ENCODE data around the gene TBC1D9.

Gene TBC1D9

DNA sequence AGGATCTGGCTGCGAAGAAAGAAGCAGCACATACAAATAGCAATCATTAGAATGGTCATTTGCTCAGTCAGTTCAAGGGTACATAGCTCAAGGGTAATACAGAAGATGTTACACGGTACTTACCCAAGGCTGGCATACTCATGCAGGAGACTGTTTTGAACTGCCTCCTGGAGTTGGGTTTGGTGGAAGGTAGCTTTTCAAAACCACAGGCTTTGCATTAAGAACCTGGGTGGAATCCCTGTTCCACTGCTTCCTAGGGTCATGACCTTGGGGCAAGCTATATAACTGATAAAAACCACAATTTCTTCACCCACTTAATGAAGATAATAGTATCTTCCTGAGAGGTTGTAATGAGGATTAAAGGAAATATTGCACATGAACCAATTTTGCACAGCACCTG lies 36.5 kb downstream of the TBC1D9 start:
- Histone ChIP-seq H3K9ac (ENCODE audit: low read depth, low read length) (no peak overlapping the region), H3K27me3 (ENCODE audit: insufficient read depth, low read length) (no peaks in the 10 kb centered on the region), H3K9me3 (ENCODE audit: insufficient read depth, low read depth, low read length) (no peaks in the 10 kb centered on the region), H3K4me1 (ENCODE audit: insufficient read depth, low read length) (peaks cover 5% of the 10 kb centered on the region), H3K36me3 (ENCODE audit: insufficient read depth, low read length) (no peaks in the 10 kb centered on the region), H3K27ac (ENCODE audit: low read depth, low read length) (no peak overlapping the region), H3K4me3 (ENCODE audit: low read length) (no peak overlapping the region)
- 98% methylated on average over 2 of the region's 2 CpGs for WGBS

DNA sequence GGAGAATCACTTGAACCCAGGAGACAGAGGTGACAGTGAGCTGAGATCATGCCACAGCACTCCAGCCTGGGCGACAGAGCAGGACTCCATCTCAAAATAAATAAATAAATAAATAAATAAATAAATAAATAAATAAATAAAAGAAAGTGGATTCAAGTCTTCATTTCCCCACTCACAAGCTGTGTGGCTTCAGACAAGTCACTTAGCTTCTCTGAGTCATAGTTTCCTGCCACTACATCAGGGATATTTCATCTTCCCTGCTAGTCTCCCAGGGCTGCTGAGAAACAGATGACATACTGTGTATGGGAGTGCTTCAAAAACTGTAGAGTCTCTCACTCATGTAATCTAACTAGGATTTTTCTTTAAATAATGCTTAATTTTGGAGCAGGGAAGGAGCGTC lies 37.2 kb downstream of the TBC1D9 start:
- 100% methylated on average over 1 of the region's 2 CpGs for WGBS
- Histone ChIP-seq H3K9ac (ENCODE audit: low read depth, low read length) (no peak overlapping the region), H3K27me3 (ENCODE audit: insufficient read depth, low read length) (no peaks in the 10 kb centered on the region), H3K4me1 (ENCODE audit: insufficient read depth, low read length) (peaks cover 5% of the 10 kb centered on the region), H3K36me3 (ENCODE audit: insufficient read depth, low read length) (no peaks in the 10 kb centered on the region), H3K9me3 (ENCODE audit: insufficient read depth, low read depth, low read length) (no peaks in the 10 kb centered on the region), H3K4me3 (ENCODE audit: low read length) (no peak overlapping the region), H3K27ac (ENCODE audit: low read depth, low read length) (no peak overlapping the region)

DNA sequence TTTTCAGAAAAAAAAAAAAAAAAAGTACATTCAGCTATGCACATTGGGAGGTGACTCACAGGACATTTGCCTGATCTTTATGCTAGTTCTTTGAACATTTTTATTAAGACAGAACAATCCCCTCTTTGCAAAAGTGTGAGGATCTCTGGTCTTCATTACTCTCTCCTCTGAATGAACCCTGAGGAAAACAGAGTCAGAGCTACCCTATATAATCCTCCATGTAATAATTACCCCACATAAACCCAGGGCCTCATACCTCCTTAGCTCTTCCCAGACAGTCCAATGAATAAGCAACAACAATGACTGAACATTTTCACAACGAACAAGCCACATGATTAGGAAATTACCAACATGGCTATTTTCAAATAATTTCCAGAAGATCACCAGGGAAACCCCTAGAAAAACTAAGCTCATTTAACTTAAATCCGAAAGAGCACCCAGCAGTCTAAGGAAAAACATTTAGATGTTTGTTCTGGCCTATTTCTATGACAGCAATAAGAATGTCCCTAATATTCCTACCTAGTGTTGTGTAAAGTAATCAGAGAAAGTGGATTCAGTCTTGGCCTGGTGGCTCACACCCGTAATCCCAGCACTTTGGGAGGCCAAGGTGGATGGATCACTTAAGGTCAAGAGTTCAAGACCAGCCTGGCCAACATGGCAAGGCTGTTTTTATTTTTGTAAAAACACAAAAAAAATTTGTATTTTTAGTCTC lies 37.8 kb downstream of the TBC1D9 start:
- H3K9ac ChIP-seq (ENCODE audit: low read depth, low read length), result no peak overlapping the region
- H3K4me1 ChIP-seq (ENCODE audit: insufficient read depth, low read length), result peaks cover 5% of the 10 kb centered on the region
- no peak overlapping the region for H3K27ac ChIP-seq (ENCODE audit: low read depth, low read length)

DNA sequence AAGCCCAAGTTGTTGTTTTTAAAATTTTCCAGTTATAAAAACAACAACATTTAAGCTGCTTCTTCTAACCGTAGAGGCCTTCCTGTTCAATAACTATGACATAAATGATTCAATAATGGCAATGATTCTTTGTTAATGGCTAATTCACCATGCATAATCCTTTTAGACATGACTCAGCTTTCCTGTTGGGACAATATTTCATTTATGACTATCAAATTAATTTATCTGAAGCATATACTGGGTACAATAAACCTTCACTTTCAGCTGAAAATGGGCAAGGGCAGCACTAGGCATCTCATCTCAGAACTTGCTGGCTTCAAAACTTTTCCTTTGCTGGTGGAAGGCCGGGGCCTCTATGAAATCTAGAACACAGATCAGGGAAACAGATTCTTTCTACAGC lies 38.9 kb downstream of the TBC1D9 start:
- H3K27ac ChIP-seq (ENCODE audit: low read depth, low read length), result no peak overlapping the region
- peaks cover 5% of the 10 kb centered on the region for H3K4me1 ChIP-seq (ENCODE audit: insufficient read depth, low read length)
- 94% methylated on average over 1 of the region's 2 CpGs for WGBS
- H3K9ac ChIP-seq (ENCODE audit: low read depth, low read length), result no peak overlapping the region
- H3K27me3 ChIP-seq (ENCODE audit: insufficient read depth, low read length), result no peaks in the 10 kb centered on the region
- H3K4me3 ChIP-seq (ENCODE audit: low read length), result no peak overlapping the region
- H3K9me3 ChIP-seq (ENCODE audit: insufficient read depth, low read depth, low read length), result no peaks in the 10 kb centered on the region
- no peaks in the 10 kb centered on the region for H3K36me3 ChIP-seq (ENCODE audit: insufficient read depth, low read length)

More for the DNA sequence above, 37.8 kb downstream of the TBC1D9 start:
- Histone ChIP-seq H3K9me3 (ENCODE audit: insufficient read depth, low read depth, low read length) (no peaks in the 10 kb centered on the region), H3K4me3 (ENCODE audit: low read length) (no peak overlapping the region), H3K36me3 (ENCODE audit: insufficient read depth, low read length) (no peaks in the 10 kb centered on the region), H3K27me3 (ENCODE audit: insufficient read depth, low read length) (no peaks in the 10 kb centered on the region)
- WGBS, result 90% methylated on average over 3 of the region's 3 CpGs

DNA sequence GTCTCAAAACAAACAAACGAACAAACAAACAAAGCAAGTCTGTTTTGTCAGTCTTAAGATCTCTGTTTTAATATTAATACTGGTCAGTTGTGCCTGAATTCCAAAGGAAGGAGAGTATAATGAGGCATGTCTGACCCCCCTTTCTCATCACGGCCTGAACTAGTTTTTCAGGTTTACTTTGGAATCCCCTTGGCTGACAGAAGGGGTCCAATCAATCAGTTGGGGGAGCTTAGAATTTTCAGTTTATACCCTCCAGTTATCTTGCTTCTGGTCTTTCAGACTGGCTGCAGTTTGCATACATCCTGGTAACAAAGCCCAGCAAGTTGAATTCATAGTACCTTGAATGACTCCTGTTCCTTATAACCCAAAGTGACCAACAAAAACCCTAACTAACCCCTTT lies 41.1 kb downstream of the TBC1D9 start:
- no peaks in the 10 kb centered on the region for H3K9me3 ChIP-seq (ENCODE audit: insufficient read depth, low read depth, low read length)
- H3K27me3 ChIP-seq (ENCODE audit: insufficient read depth, low read length), result no peaks in the 10 kb centered on the region
- H3K36me3 ChIP-seq (ENCODE audit: insufficient read depth, low read length), result no peaks in the 10 kb centered on the region
- H3K4me1 ChIP-seq (ENCODE audit: insufficient read depth, low read length), result peaks cover 5% of the 10 kb centered on the region
- no peak overlapping the region for H3K4me3 ChIP-seq (ENCODE audit: low read length)
- H3K9ac ChIP-seq (ENCODE audit: low read depth, low read length), result no peak overlapping the region
- 91% methylated on average over 2 of the region's 2 CpGs for WGBS
- no peak overlapping the region for H3K27ac ChIP-seq (ENCODE audit: low read depth, low read length)

DNA sequence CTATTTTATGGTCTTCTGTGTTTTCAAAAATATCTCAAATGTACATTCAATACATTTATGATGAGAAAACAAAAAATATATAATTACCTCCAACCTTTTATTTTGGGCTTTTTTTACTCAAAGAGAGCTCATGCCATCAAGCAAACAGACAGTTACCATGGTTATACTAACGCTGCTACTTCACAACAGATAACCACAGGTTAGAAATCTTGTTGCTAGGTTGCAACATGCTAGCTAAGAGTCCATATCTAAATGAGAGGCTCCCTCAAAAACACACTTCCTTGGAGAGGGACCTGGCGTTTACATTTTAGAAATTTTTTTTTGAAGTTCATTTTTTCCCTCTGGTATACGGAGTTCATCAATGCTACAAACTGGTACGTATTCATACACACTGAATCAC lies 44.3 kb downstream of the TBC1D9 start:
- no peak overlapping the region for H3K27ac ChIP-seq (ENCODE audit: low read depth, low read length)
- no peaks in the 10 kb centered on the region for H3K27me3 ChIP-seq (ENCODE audit: insufficient read depth, low read length)
- no peaks in the 10 kb centered on the region for H3K36me3 ChIP-seq (ENCODE audit: insufficient read depth, low read length)
- no peaks in the 10 kb centered on the region for H3K9me3 ChIP-seq (ENCODE audit: insufficient read depth, low read depth, low read length)
- H3K9ac ChIP-seq (ENCODE audit: low read depth, low read length), result no peak overlapping the region
- H3K4me1 ChIP-seq (ENCODE audit: insufficient read depth, low read length), result peaks cover 5% of the 10 kb centered on the region
- WGBS, result 93% methylated on average over 4 of the region's 4 CpGs
- no peak overlapping the region for H3K4me3 ChIP-seq (ENCODE audit: low read length)

DNA sequence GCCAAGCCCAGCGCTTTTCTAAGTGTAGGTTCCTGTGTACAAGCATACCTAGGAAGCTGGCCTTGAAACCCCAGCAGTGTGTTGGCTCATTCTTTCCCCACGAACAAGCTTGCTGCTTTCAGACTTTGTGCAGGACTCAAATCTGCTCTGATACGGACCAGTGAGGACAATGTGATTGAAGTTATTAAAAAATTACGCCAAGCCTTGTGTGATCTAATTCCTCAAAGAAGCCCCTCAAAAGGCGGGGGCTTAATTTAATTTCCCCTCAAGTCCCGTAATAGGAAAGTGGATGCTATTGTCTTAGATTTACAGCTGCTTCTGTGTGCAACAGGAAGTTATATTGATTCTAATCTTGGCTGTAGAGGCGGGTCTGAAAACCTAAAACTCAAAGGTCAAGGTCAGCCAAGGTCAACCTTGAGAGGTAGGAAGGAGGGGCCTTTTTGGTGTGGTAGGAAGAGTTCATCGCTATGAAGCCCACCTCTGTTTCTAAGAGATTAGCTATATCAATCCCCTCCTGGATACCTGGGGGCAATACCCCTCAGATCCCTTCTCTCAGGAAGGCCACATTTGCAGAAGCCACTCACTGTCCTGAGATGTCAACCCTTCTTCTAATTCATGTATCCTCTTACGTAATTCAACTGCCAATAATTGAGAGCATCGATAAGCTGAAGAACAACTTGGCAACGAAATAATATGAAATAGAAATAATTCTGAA lies 45.1 kb downstream of the TBC1D9 start:
- 91% methylated on average over 9 of the region's 11 CpGs for WGBS
- H3K4me1 ChIP-seq (ENCODE audit: insufficient read depth, low read length), result peaks cover 5% of the 10 kb centered on the region
- no peaks in the 10 kb centered on the region for H3K36me3 ChIP-seq (ENCODE audit: insufficient read depth, low read length)
- no peaks in the 10 kb centered on the region for H3K9me3 ChIP-seq (ENCODE audit: insufficient read depth, low read depth, low read length)
- no peaks in the 10 kb centered on the region for H3K27me3 ChIP-seq (ENCODE audit: insufficient read depth, low read length)
- H3K9ac ChIP-seq (ENCODE audit: low read depth, low read length), result no peak overlapping the region
- H3K27ac ChIP-seq (ENCODE audit: low read depth, low read length), result no peak overlapping the region
- H3K4me3 ChIP-seq (ENCODE audit: low read length), result no peak overlapping the region

DNA sequence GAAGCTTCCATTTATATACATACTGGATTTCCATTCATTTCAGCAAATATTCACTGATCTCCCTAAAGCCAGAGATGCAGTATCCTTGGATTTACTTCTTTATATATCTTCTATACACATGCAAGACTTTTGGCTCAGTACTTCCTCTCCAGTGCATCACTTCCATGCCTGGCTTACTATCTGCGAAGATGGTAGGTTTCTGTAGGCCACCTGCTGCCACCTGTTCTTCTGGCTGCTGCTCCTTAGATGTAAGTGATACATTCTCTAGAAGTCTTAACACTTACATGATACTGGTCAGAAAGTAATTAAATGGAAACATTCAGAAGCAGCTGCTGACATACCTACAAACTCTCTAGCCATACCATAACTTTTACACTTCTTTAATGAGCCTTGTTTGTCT lies 48.9 kb downstream of the TBC1D9 start:
- H3K27me3 ChIP-seq (ENCODE audit: insufficient read depth, low read length), result no peaks in the 10 kb centered on the region
- no peak overlapping the region for H3K9ac ChIP-seq (ENCODE audit: low read depth, low read length)
- no peak overlapping the region for H3K27ac ChIP-seq (ENCODE audit: low read depth, low read length)
- H3K9me3 ChIP-seq (ENCODE audit: insufficient read depth, low read depth, low read length), result no peaks in the 10 kb centered on the region
- no peak overlapping the region for H3K4me3 ChIP-seq (ENCODE audit: low read length)
- H3K4me1 ChIP-seq (ENCODE audit: insufficient read depth, low read length), result no peaks in the 10 kb centered on the region; the same call in 1 of the 2 replicates
- H3K36me3 ChIP-seq (ENCODE audit: insufficient read depth, low read length), result no peaks in the 10 kb centered on the region
- WGBS, result 100% methylated on average over 1 of the region's 1 CpG

DNA sequence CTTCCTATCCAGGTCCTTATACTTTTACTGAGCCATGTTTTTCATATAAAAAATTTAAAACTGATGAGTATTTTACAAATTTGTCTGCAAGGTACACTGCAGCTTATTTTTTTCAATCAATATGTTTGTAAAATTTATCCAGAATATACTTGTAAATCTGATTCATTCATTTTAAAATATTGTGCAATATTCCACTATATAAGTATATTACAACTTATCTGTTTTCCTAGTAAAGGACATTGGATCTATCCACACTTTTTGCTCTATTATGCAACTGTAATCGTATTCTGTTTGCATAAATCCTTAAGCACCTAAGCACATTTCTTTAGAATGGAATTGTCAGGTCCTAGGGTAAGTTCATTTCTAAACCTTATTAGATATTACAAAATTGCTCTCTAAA lies 49.5 kb downstream of the TBC1D9 start:
- H3K9ac ChIP-seq (ENCODE audit: low read depth, low read length), result no peak overlapping the region
- no peak overlapping the region for H3K4me3 ChIP-seq (ENCODE audit: low read length)
- H3K27me3 ChIP-seq (ENCODE audit: insufficient read depth, low read length), result no peaks in the 10 kb centered on the region
- H3K27ac ChIP-seq (ENCODE audit: low read depth, low read length), result no peak overlapping the region
- no peaks in the 10 kb centered on the region for H3K36me3 ChIP-seq (ENCODE audit: insufficient read depth, low read length)
- no peaks in the 10 kb centered on the region for H3K9me3 ChIP-seq (ENCODE audit: insufficient read depth, low read depth, low read length)
- no peaks in the 10 kb centered on the region; the same call in 1 of the 2 replicates for H3K4me1 ChIP-seq (ENCODE audit: insufficient read depth, low read length)
- WGBS, result no CpG with 5 or more reads among the region's 1 CpG

DNA sequence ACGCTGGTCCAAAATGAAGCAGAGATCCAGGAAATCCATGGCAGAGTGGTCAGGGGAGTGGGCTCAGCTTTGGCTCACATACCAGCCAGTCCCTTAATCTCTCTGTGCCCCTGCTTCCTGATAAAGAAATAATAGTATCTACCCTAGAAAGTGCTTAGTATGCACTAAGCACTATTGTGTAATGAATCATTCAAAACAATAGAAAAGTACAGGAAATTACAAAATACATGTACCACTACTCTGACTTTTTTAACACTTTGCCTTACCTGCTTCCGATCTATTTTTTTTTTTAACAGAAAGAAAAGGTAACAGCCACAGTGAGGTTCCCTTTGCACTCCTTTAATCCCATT lies 49.9 kb downstream of the TBC1D9 start:
- Histone ChIP-seq H3K27ac (ENCODE audit: low read depth, low read length) (no peak overlapping the region), H3K27me3 (ENCODE audit: insufficient read depth, low read length) (no peaks in the 10 kb centered on the region), H3K36me3 (ENCODE audit: insufficient read depth, low read length) (no peaks in the 10 kb centered on the region), H3K9me3 (ENCODE audit: insufficient read depth, low read depth, low read length) (no peaks in the 10 kb centered on the region), H3K4me3 (ENCODE audit: low read length) (no peak overlapping the region), H3K9ac (ENCODE audit: low read depth, low read length) (no peak overlapping the region), H3K4me1 (ENCODE audit: insufficient read depth, low read length) (no peaks in the 10 kb centered on the region; the same call in 1 of the 2 replicates)
- WGBS, result 94% methylated on average over 2 of the region's 2 CpGs

DNA sequence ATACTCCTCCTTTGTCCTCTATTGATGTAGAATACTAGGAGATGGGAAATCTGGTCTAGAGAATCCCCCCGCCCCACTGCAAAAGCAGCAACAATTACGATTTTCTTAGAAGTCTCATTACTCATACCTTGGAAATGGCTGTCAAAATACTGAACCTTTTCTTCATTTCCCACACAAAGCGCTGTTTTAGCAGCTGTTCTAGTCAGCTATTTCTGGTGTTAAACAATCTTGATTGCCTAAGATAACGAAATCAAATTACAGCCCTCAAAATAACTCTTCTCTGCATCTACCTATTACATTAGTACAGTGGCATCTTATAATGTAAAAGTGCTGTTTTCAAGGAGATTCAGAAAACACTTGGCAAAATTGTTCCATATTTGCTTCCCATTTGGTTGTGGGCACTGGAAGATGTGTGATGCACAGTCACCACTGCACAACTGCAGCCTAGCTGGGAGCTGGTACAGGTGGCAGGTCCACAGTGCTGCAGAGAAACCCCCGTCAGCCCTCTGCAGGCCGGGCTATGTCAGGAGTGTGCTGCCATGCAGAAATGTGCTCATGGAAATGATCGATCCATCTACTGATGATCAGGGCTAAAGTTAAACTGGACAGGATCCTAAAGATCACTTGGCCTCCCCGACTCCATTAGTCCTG lies 50.4 kb downstream of the TBC1D9 start:
- Histone ChIP-seq H3K27ac (ENCODE audit: low read depth, low read length) (no peak overlapping the region), H3K9ac (ENCODE audit: low read depth, low read length) (no peak overlapping the region), H3K4me3 (ENCODE audit: low read length) (no peak overlapping the region), H3K9me3 (ENCODE audit: insufficient read depth, low read depth, low read length) (no peaks in the 10 kb centered on the region), H3K27me3 (ENCODE audit: insufficient read depth, low read length) (no peaks in the 10 kb centered on the region), H3K4me1 (ENCODE audit: insufficient read depth, low read length) (no peaks in the 10 kb centered on the region; the same call in 1 of the 2 replicates), H3K36me3 (ENCODE audit: insufficient read depth, low read length) (no peaks in the 10 kb centered on the region)
- WGBS, result 90% methylated on average over 8 of the region's 8 CpGs
